AG08395 (cell line): ENCODE measurements around the gene ADPRHL1.
"Not testable (repeated sequence)": the region's sequence is repeated elsewhere in the genome, so short reads cannot be mapped to it uniquely, and the experiment has no call there.

Experiments used
- DNase-seq: peaks from one replicate; pipeline ENCODE4 v3.0.0; 2012; ENCODE audit warnings: mixed read lengths, low spot score

The ADPRHL1 gene

DNA sequence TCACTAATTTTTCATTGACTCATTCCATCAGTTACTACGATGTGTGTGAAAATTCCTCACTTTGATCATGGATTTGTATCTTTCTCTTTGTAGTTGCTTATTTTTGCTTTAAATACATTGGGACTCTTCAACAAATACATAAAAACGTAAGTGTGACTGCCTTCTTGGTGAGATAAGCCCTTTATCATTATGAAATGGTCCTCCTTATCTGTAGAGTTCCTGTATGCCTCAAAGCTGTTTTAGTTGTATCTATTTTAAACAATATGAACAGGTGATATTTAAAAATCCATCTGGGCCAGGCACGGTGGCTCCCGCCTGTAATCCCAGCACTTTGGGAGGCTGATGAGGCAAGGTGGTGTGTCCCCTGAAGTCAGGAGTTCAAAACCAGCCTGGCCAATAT lies 25.9 kb upstream of the ADPRHL1 start:
- no peak for DNase-seq

DNA sequence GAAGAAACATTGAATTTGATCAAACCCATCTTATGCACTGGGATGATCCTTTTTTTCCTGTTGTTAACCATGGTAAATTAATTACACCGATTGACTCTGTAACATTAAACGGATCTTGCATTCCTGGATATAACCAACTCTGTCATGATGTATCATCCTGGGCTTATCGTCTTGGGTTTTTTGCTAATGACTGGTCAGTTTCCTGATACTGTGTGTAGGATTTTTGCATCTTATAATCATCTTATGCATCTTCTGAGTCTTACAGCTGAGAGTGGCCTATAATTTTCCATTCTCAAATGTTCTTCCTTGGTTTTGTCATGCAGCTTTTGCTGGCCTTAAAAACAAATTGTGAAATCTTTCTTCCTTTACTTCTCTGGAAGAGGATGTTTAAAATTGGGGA lies 24.4 kb upstream of the ADPRHL1 start:
- no peak for DNase-seq

DNA sequence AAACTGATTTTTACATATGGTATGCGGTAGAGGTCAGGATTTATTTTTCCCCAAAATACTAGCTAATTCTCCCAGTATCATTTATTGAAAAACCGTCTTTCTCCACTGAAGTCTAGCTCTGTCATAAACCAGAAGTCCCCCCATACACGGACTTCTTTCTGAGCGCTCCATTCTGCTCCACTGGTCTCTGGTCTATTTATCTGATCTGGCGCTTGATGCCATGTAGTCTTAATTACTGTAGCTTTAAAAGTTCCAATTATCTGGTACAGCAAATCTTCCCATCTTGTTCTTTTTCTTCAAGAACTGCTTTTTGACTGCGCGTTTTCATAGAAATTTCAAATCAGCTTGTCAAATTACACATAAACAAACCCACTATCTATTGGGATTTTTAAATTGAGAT lies 23.5 kb upstream of the ADPRHL1 start:
- DNase-seq = no peak

DNA sequence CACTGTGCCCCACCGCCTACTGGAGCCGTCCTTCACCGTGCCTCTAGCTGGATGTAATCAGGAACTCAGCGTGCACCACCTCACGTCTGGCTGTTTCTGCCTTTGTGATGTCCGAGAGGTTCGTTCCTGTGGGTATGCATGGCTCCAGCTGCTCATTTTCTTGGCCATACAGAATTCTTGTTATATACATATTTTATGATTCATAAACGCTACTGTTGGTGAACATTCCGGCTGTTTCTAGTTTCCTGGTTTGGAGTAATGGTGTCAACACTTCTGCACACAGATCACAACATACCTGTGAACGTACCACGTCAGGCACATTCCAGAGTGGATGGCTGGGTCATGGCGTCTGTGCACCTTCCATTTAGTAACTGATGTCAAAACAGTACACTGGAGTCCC lies 22.6 kb upstream of the ADPRHL1 start:
- DNase-seq = no peak

- no peak for DNase-seq
Measured at GRCh38 chr13:113475280-113475679, 22.0 kb upstream of the ADPRHL1 start.

DNA sequence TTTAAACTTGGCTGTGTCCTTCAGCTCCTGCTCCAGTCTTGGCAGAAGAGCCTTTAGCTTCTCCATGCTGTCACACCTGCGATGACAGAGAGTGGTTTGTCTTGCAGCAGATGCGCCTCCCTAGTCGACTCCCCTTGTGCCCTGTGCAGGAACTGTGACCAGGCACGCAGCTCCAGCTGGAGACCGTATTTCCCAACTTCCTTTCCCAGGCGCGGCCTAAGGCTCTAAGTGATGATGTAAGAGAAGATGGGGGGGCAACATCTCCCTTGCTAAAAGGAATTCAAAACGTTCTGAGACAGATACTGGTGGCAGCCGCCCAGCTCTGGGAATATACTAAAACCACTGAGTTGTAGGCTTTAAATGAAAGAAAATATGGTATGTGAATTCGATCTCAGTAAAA lies 20.9 kb upstream of the ADPRHL1 start:
- peak; percentile 73 for DNase-seq

GRCh38 chr13:113472355-113473025 lies 19.2 kb upstream of the ADPRHL1 start:
- no peak for DNase-seq

DNA sequence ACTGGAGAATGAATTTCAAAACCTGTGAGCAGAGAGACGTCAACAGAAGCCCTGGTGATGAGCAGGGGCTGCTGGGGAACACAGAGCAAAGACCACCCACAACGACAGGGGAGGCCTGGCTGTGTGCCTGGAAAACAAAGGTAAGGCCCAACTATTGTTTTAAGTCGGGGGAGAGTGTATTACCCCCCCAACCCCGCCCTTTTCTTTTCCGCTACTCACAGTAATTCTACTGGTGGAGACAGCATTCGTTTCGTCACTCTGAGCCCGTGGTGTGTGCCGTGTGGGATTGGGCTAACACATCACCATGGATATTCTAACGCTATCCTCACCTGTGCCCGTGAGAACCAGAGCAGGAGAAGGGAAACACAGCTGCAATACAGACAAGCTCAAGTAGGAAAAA lies 18.6 kb upstream of the ADPRHL1 start:
- DNase-seq = no peak

DNA sequence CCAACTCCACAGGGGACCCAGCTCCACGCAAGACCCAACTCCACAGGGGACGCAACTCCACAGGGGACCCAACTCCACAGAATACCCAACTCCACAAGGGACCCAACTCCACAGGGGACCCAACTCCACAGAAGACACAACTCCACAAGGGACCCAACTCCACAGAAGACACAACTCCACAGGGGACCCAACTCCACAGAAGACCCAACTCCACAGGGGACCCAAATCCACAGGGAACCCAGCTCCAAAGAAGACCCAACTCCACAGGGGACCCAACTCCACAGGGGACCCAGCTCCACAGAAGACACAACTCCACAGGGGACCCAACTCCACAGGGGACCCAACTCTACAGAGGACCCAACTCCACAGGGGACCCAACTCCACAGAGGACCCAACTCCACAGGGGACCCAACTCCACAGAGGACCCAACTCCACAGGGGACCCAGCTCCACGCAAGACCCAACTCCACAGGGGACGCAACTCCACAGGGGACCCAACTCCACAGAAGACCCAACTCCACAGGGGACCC lies 17.4 kb upstream of the ADPRHL1 start:
- DNase-seq = not testable (repeated sequence)

- DNase-seq = no peak
Measured at GRCh38 chr13:113470073-113470472, 16.8 kb upstream of the ADPRHL1 start.

- no peak for DNase-seq
Measured at GRCh38 chr13:113469582-113469981, 16.3 kb upstream of the ADPRHL1 start.

GRCh38 chr13:113468472-113469201 lies 15.3 kb upstream of the ADPRHL1 start:
- DNase-seq = no peak

DNA sequence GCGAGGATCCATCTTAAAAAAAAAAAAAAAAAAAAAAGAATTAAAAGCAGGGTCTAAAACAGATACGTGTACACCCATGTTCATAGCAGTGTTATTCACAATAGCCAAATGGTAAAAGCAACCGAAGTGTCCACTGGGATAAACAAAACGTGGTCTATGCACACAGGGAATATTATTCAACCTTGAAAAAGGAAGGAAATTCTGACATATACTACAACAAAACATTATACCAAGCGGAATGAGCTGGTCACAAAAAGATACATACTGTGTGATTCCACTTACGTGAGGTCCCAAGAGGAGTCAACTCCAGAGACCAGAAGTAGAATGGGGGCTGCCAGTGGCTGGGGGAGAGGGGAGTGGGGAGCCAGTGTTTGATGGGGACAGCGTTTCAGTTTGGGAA lies 14.7 kb upstream of the ADPRHL1 start:
- no peak for DNase-seq

DNA sequence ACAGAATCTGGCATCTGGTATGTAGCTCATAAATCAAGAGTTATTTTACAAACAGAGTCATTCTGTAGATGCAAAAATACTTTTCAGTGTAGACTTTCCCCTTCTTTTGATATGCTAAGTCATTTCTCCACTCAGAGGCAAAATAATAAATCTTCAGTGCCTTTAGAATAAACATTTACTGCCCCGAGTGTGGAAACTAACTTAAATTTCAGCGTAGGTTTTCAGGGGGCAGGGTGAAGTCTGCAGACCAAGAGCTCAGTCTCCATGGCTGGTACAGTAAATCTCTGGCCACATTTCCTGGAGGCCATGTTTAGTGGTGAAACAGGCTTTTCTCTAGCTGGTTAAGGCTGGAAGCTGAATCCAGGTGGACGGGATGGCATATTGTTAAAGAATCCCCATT lies 13.1 kb upstream of the ADPRHL1 start:
- no peak for DNase-seq

- DNase-seq = no peak
Measured at GRCh38 chr13:113465300-113465699, 12.0 kb upstream of the ADPRHL1 start.

- no peak for DNase-seq
Measured at GRCh38 chr13:113464476-113464875, 11.2 kb upstream of the ADPRHL1 start.

- DNase-seq = no peak
Measured at GRCh38 chr13:113461022-113461751, 7.9 kb upstream of the ADPRHL1 start.

GRCh38 chr13:113460599-113460998 lies 7.3 kb upstream of the ADPRHL1 start:
- DNase-seq = no peak

DNA sequence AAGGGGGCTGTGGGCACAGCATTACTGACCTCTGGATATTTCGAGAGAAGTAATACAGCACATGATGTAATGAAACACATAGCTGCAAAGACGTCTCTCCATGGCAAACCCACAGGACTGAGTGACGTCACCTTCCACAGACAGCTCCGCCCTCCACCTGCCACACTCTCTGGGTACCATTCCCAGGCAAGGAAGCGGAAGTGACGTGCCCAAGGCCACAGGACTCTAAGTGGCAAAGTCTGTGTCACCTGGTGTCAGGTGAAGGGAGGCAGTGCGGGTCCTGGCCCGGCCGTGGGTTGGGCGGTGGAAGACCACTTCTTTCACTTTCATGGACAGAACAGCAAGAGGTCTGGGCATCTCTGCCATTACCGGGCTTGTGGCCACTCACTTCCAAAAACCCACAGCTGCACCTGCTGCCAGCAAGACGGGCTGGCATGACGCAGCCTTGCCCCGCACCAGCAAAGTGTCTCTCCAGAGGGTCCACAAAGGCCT lies 6.8 kb upstream of the ADPRHL1 start:
- no peak for DNase-seq

- peak; percentile 12 for DNase-seq
Measured at GRCh38 chr13:113458253-113459065, 5.2 kb upstream of the ADPRHL1 start.

GRCh38 chr13:113457510-113457909 lies 4.2 kb upstream of the ADPRHL1 start:
- no peak for DNase-seq
